ENCODE measurements around the gene MMP2.
A peak's percentile ranks its signal among the peaks of the same experiment; 100 is the strongest.

MMP2 gene

DNA sequence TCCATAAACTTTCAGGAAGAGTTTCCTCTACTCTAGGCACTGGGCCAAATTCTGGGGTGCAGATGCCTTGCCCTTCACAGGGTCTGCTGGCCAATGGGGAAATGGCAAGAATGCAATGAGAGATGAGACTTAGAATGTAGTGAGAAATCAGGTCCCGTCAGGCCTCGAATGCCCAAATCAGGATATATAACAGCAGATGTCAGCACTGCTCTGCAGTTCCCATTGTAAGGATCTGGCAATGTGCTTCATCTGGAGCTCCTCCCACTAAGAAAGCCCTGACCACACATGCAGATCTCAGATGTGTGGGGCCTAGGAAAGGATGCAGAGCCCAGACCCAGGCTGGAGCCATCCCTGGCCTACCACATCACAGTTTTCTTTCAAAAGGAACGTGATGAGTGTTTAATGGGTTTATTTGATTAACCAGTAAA is 16.0 kb downstream of the MMP2 start:
- DNase-seq (ENCODE audit: low read depth in 2 of 2), result no peak

DNA sequence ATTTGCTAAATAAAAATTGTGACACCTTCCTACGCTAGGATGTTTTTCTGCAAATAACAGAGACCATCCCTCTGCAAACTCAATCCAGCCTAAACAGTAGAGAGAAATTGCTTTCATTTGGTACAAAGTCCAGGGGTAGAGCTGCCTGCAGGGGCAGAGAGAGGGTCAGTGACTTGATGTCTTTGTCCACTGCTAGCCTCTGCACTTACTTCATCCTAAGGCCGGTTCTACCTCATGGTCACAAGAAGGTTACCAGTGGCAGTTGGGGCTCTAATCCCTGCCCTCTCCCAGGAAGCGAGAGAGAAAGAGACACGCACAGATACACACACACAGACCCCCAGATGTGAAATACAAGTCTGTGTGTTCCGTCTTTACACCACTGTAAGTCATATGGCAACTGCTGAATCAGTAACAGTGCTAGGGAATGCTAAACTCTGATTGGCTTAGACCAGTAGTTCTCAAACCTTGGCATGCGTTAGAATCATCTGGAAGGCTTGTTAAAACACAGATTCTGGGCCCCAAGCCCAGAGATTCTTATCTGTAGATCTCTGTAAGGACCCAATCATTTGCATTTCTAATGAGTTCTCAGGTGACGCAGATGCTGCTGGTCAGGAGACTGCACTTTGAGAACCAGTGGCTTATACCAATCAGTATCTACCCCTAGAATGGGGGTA is 16.8 kb downstream of the MMP2 start:
- DNase-seq (ENCODE audit: low read depth in 2 of 2), result no peak

DNA sequence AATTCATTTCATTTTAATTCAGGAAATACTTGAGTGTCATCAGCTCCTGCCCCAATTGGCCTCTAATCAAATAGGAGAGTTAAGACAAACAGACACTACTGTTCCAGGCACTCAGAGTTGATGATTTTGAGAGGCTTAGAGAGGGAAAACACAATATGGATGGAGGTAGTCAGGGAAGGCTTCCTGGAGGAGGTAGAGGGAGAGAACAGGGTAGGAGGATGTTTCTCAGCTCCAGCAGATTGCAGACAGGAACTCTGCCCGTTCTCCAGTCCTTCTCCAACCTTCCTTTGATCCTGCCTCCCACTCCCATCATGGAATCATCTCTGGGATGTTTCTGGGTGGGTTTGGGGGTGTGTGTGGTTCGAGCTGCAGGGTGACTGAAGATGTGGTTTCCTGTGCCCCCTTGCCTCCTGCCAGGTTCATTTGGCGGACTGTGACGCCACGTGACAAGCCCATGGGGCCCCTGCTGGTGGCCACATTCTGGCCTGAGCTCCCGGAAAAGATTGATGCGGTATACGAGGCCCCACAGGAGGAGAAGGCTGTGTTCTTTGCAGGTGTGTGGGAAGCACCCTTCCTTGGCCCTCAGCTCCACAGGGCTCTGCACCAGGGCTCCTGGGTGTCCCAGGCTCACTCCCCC is 17.6 kb downstream of the MMP2 start:
- no peak for DNase-seq (ENCODE audit: low read depth in 2 of 2)

DNA sequence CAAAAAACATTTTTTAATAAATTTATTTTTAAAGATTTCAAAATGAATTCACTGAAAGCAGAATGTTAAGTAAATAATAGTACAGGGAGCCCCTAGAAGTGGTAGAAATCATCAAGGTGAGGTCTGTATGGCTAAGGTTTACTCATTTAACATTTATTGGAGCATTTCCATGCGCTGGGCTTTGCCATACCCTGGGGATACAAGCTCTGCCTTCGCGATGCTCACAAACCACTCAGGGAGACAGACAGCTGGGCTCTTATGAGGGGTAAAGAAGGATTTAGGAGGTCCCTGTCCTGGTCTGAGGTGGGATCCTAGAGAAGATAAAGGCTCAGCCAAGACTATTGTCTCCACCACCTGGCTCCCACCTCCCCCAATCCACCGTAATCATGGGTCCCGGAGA is 18.6 kb downstream of the MMP2 start:
- no peak for DNase-seq (ENCODE audit: low read depth in 2 of 2)

DNA sequence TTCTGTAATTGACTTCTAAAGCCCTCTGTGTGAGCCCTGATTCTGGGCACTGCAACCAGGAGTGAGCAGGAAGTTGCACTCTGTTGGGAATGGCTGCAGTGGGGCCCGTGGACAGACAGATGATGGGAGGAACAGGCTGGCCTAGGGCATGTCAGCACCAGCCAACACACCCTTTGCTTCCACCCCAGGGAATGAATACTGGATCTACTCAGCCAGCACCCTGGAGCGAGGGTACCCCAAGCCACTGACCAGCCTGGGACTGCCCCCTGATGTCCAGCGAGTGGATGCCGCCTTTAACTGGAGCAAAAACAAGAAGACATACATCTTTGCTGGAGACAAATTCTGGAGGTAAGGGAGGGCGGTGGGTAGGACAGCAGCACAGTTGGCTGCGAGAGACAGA is 19.1 kb downstream of the MMP2 start:
- DNase-seq (ENCODE audit: low read depth in 2 of 2), result no peak

DNA sequence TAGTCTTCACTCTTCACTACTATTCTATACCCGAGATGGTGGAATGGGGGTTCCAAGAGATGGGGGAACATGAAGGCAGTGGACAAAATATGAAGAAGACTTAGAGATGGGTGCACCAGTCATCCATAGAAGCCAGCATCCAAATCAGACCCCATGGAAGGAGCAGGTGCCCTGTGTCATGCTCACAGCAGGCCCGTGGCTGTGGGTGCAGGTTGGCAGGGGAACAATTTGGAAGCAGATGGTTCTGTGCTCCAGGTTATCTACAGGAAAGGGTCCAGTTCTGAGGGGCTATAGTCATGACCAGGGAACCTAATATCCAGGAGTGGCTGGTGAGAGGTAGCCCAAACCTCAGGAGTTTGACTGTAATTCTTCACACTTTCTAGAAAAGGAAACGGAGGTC is 20.3 kb downstream of the MMP2 start:
- no peak for DNase-seq (ENCODE audit: low read depth in 2 of 2)

DNA sequence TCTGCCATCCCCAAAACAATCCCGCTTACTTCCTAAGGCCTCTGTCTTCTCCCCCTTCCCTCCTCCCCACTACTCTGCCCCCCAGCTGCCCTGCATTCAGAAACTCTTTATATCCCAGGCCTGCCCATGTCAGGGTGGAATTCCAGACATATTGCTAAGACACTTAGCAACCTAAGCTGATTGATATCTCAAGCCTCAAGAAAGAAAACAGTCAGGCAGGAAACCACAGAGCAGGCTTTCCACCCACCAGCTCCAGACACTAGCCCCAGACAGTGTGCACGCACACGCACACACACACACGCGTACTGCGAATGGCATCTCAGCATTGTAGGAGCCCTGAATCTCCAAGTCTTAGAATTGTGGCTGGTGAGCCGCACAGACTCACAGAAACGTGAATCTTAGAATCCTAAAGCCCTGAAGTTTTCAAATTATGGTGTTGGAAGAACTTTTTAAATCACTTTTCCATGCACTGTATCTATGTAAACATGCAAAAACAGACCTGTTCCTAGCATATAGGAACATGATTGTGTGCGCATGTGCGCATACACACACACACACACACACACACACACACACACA is 21.0 kb downstream of the MMP2 start:
- DNase-seq (ENCODE audit: low read depth in 2 of 2), result no peak

DNA sequence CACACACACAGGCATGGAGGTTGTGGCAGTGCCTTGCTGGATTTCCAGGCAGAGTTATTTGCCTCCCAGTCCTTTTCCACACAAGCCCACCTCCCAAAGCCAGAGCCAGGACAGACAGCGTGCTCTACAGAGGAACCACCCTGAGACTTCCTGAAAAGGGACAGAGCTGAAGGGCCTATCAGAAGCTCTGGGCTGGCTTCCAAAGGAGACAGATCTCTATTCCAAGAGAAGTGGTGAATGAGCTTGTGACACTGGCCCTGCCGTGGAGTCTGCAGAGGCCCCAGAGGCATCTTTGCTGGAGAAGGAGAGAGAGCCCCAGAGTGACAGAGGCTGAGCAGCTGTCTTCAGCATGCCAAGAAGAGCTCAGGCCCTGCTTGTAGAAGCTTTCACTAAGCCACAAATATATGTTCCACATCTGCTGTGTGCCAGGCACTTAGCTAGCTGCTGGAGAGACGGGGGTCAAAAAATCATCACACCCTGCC is 21.6 kb downstream of the MMP2 start:
- DNase-seq (ENCODE audit: low read depth in 2 of 2), result no peak

DNA sequence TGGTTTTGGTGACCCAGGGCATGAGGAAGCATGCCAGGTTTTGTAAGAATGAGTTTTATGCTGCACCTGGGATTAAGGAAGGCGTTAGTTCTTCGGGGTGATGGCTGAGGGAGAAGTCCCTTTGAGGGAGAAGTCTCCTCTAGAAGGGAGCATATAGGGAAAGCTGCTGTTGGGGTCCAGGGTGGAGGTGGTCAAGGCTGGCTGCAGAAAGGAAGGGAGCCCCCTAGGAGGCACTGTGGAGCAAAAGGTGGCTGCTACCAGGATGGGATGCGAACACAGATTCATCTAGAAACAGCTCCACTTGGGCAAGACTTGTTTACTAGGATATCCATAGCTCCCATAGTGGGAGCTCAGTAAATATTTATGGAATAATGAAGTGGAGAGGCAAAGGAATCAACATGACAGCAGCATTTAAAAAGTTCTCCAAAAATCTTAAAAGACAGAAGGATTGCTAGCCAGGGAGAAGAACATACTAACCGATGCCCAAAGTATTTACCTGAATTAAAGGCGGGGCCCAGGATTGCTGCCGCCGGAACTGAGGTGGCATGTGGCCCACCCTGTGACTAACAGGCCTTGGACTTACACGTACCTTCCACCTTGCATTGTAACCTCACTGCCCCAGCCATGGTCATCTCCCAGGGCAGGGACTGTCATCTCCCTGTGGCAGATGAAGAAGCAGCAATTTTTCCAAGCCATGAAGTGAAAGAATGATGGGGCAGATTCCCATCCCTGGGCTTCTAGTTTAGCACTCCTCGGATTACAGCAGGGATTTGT is 22.7 kb downstream of the MMP2 start:
- no peak for DNase-seq (ENCODE audit: low read depth in 2 of 2)

DNA sequence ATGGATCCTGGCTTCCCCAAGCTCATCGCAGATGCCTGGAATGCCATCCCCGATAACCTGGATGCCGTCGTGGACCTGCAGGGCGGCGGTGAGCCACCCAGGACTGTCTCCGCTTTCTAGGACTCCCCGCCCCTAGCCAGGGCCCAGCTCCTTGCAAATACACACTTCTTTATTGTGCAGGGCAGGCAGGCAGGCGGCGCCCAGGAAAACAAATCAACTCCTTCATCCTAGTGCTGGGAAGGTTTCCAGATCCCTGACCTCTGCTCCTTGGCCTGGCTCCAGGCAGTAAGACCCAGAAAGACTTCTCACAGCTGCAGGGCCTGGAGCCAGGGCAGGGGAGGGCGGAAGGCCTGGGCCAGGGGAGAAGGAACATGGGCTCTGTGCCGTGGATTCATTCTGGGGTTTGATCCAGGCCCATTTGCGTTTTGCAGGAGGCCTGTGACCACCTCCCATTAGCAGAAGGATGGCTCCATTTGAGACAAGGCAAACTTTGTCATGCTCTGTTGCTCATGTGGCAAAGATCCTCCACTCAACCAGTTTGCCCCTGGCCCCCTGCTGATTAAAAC is 23.9 kb downstream of the MMP2 start:
- no peak for DNase-seq (ENCODE audit: low read depth in 2 of 2)

DNA sequence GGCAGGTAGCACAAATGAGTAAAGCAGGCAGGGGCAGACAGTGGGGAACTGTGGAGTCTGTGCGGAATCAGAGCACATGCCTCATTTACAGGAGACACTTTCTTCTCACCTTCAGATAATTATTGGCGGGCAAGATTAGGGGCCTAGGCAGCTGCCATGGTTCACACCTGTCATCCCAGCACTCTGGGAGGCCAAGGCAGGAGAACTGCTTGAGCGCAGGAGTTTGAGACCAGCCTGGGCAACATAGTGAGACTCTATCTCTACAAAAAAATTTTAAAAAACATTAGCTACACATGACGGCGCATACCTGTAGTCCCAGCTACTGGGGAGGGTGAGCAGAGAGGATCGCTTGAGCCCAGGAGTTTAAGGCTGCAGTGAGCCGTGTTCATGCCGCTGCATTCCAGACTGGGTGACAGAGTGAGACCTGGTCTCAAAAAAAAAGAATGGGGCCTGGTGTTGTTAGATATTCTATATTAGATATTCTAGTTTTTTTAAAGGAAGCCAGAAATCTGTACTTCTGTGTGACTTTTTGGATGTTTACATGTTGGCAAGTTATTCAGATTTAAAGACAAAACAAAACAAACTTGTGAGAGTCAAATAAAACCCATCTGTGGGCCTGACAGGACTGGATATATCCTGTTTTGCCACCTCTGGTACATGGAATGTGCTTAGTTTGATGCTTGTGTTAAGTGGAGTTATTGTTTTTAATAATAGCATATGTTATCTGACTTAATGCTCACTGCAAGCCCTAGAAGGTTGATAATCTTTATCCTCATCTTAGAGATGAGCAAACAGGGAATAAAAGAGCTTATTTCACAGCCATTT is 24.9 kb downstream of the MMP2 start:
- no peak for DNase-seq (ENCODE audit: low read depth in 2 of 2)

DNA sequence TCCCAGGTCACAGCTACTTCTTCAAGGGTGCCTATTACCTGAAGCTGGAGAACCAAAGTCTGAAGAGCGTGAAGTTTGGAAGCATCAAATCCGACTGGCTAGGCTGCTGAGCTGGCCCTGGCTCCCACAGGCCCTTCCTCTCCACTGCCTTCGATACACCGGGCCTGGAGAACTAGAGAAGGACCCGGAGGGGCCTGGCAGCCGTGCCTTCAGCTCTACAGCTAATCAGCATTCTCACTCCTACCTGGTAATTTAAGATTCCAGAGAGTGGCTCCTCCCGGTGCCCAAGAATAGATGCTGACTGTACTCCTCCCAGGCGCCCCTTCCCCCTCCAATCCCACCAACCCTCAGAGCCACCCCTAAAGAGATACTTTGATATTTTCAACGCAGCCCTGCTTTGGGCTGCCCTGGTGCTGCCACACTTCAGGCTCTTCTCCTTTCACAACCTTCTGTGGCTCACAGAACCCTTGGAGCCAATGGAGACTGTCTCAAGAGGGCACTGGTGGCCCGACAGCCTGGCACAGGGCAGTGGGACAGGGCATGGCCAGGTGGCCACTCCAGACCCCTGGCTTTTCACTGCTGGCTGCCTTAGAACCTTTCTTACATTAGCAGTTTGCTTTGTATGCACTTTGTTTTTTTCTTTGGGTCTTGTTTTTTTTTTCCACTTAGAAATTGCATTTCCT is 26.5 kb downstream of the MMP2 start:
- DNase-seq (ENCODE audit: low read depth in 2 of 2), result no peak

DNA sequence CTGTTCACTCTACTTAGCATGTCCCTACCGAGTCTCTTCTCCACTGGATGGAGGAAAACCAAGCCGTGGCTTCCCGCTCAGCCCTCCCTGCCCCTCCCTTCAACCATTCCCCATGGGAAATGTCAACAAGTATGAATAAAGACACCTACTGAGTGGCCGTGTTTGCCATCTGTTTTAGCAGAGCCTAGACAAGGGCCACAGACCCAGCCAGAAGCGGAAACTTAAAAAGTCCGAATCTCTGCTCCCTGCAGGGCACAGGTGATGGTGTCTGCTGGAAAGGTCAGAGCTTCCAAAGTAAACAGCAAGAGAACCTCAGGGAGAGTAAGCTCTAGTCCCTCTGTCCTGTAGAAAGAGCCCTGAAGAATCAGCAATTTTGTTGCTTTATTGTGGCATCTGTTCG is 27.1 kb downstream of the MMP2 start:
- no peak for DNase-seq (ENCODE audit: low read depth in 2 of 2)

DNA sequence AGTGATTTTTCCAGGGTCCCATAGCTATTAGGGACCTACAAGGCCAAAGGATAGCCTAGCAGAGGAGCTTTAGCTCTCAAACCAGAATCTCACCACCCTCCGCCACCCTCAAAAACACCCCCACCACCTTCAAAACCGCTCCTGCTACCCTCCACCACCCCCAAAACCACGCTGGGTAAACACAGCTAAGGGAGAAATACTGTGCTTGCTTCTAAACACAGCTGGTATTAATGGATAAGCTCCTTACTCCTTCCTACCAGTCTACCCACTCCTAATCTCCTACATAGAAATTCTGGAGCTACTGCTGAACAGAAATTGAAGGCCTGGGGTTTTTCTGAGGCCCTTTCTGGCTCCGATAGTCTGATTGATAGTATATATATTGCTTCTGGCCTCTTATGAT is 27.7 kb downstream of the MMP2 start:
- DNase-seq (ENCODE audit: low read depth in 2 of 2), result no peak

DNA sequence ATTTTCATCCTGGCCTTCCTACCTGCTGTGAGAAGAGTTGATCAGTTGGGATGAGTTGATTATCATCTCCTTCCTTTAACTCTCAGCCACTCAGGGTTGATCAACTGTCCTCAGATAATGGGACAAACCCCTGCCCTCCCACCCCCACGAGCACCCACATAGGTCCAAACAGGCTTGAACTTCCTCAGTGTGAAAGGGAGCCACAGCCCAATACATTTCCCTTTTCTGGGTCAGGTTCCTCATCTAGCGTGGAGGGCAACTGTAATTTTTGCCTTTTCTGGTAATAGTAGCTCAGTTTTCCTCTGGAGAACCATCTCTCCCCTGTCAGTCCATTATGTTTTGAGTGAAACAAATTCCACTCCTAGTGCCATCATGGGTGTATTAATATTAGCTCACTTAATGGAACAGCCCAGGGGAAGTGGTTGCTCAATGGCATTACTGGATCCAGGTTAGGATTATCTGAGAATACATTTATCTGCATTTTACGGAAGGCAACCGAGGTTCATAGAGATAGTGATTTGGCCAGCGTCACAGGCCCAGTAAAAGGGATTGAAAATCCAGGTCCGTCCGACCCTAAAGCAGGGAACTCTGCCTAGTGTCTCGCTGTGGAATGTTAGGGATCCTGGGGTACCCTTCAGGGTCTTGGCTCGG is 29.4 kb downstream of the MMP2 start:
- DNase-seq (ENCODE audit: low read depth in 2 of 2), result no peak

DNA sequence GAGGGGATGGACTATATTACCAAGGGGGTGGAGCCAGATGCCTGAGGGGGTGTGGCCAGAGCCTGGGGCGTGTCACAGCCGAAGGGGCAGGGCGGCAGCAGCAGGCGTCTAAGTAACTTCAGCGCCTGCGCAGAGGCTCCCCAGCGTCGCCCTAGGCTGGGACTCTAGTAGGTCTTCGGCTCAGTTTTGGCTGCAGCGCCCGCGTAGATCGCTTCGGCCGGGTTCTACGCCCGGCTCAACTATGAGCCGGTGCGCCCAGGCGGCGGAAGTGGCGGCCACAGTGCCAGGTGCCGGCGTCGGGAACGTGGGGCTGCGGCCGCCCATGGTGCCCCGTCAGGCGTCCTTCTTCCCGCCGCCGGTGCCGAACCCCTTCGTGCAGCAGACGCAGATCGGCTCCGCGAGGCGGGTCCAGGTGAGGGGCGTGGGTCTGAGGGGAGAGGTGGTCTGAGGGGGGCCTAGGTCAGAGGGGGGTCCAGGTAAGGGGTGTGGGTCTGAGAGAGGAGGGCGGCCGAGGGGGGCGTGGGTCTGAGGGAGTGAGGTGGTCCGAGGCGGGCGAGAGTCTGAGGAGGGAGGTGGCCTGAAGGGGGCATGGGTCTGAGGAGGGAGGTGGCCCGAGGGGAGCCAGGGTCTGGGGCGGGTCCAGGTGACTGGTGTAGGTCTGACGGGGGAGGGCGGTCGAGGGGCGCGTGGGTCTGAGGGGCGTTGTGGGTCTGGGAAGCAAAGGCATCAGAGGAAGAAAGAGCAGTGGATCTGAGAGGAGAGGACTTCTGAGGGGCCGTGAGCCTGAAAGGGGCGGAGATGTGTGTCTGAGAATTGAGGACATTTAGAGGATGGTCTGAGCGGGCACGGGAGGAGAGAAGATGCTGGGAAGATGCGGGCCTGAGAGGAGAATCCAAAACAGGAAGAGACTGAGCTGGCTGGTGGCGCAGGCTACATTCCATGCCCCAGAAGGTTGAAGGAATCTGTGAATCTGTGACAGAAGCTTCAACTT is 30.2 kb downstream of the MMP2 start, which contains the start of gene LPCAT2:
Gene LPCAT2 (plus strand): TSS at position 132 of the 991 bp plus-strand sequence. CDS start 110 bp downstream, at position 242.
- peak; percentile 14 to 43 for DNase-seq (ENCODE audit: low read depth in 2 of 2)

DNA sequence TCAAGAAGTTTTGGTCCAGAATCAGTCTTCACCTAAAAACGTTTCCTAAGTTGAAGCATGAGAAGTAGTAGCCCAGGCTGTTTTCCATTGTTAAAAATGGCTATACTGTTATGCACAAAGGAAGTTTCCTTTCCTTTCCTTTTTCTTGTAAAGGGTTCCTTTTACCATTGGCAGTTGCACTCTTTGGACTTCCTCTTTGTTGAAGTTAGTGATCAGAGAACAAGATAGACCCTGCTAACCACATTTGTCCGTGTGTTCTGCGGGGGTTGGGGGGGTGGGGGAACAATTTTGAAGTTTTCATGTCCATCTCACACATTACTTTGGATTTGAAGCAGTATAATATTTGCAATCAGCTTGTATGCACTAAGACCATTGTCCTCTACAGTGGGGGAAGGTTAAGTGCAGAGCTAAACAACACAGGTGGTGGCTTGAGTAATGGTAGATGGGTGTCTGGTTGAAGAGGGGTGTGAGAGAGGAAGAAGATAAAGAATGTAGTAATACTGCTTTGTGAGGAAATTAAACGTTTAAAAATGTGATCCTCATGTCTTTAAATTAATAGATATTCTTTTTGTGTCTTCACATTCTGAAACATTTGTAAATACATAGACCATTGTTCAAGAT is 31.3 kb downstream of the MMP2 start:
- no peak for DNase-seq (ENCODE audit: low read depth in 2 of 2)

DNA sequence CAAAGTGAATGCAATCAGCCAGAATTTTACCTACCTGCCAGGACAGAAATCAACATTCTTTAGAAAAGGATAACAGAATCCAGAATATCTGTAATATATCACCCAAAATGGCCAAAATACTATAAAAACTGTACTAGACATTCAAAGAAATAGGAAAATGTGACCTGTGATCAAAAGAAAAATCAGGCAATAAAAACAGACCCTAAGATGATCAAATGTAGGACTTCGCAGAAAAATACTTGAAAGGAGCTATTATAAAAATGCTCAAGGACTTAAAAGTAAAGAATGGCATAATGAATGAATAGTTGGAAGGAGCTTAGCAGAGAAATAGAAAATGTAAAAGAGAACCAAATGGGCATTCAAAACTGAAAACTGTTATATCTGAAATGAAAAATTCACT is 33.9 kb downstream of the MMP2 start:
- no peak for DNase-seq (ENCODE audit: low read depth in 2 of 2)

Measured in stimulated activated CD4-positive, alpha-beta T cell treated with anti-CD3 and anti-CD28 coated beads, Interleukin-12 subunit alpha, Interleukin-12 subunit beta, amount 100 ng/mL, for 24 hours (primary cell).